HG03378 (cell line): ENCODE data around the gene ARL8A.
"Not testable (repeated sequence)": the region's sequence is repeated elsewhere in the genome, so short reads cannot be mapped to it uniquely, and the experiment has no call there.

Experiments used
- ATAC-seq: cut with Tn5 transposase; IDR thresholded peaks from one replicate; pipeline ENCODE4 v1.9.1; 2021; ENCODE audit warnings: mild to moderate bottlenecking, moderate library complexity; ENCODE audit not compliant: unreplicated experiment

ARL8A gene

DNA sequence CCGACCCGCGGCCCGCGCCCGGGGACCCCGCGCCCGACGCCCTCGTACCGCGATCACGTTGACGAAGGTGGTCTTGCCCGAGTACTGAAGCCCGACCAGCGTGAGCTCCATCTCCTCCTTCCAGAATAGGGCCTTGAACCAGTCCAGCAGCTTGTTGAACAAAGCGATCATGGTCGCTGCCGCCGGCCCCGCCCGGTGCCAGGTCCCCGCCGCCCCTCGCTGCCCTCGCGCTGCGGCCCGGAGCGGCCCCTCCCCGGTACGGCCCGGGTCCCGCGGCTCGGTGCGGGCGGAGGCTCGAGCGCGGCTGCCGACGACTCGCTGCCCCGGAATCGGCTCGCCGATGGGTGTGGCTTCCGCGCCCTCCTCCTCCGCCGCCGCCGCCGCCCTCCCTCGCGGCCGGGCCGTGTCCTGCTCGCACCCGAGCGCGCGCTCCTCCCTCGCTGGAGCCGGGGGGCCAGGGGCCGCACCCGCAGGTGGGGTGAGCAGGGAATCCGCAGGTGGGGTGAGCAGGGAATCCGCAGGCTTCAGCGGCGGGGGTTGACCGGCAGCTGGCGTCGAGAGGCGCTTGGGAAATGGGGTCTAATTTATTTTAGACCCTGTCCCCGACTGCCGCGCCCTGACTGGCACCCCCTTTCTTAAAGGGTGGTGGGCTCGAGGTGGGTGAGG is at the start of gene ARL8A:
TSS of gene ARL8A (minus strand) at position 336 of the 666 bp plus-strand sequence. CDS start at position 171, 165 bp downstream.
- no peak for ATAC-seq

DNA sequence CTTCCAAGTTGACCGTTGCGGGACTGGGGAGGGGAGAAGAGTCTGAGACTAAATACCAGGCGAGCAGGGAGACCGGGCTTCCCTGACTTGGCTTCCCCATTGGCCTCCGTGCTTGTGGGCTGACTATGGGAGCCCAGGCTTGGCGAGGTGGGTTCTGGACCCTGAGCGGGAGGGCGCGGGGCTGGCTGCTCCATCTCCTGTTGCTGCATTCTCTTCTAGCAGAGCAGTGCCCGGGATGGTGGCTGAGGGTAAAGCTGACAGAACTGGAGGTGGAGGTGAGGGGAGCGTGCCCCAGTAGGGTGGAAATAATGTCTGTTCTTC is 49.8 kb upstream of the ARL8A start:
- no peak for ATAC-seq

DNA sequence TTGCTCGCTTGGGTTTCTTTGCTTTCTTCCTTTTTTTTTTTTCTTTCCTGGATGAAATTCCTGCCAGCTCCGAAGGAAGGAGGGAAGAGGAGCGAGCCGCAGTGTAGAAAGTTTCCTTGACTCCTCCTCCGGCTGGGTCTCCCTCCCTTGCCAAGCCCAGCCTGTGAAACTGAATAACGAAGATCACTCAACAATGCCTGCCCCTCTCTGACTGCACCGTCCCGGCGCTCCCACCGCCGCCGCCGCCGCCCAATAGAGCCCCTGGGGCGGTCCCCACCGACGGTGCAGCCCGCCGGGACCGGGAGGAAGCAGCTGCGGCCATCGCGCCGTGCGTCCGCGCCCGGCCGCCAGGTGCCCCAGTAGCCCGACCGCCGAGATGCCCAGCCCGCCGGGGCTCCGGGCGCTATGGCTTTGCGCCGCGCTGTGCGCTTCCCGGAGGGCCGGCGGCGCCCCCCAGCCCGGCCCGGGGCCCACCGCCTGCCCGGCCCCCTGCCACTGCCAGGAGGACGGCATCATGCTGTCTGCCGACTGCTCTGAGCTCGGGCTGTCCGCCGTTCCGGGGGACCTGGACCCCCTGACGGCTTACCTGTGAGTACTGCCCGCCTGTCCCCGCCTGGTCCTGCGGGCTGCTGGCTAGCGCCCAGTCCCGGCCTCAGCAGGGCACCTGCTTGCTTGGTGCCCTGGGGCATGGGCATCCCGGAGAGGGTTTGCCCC is 49.2 kb upstream of the ARL8A start, which contains the start of gene LGR6:
TSS of gene LGR6 (plus strand) at position 186 of the 714 bp plus-strand sequence. CDS start at position 377, 191 bp downstream.
- ATAC-seq: no peak

DNA sequence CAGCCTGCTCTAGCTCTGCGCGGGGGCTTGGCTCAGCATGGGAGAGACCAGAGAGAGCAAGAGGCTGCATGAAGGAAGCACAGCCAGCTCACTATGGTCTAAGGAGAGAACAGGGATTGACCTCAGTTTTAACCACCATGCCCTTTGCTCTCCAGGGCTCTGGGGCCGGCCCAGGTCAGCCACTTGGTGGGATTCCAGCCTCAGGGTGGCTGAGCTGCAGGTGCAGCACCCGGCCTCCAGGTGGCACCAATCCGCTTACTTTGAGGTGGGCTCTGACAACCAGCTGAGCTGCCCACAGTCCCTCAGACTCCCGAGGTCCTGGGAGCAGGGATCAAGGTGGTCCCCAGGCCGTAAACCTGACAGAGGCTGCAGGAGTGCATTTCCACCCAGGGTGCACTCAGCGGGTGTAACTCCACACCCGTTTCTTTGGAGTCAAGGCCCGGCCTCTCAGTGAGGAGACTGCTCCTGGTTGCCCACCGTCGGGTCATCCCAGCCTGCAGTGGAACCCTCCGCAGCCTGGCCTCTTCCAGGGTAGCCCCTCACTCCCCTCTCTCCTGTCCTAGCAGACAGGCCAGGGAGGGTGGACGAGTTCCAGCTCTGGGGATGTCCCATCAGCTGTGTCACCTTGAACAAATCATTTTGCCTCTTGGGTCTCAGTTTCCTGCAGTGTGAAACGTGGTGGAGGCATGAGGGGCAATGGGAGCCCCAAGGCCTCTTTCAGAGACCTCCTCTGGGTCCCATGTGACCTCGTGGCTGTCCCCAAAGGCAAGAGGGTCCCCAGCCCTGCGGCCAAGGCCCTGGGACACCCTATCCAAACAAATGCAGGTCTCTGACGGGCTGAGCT is 48.5 kb upstream of the ARL8A start:
- no peak for ATAC-seq

DNA sequence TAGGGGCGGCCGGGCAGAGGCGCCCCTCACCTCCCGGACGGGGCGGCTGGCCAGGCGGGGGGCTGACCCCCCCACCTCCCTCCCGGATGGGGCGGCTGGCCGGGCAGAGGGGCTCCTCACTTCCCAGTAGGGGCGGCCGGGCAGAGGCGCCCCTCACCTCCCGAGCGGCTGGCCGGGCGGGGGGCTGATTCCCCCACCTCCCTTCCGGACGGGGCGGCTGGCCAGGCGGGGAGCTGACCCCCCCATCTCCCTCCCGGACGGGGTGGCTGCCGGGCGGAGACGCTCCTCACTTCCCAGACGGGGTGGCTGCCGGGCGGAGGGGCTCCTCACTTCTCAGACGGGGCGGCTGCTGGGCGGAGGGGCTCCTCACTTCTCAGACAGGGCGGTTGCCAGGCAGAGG is 46.9 kb upstream of the ARL8A start:
- not testable (repeated sequence) for ATAC-seq

DNA sequence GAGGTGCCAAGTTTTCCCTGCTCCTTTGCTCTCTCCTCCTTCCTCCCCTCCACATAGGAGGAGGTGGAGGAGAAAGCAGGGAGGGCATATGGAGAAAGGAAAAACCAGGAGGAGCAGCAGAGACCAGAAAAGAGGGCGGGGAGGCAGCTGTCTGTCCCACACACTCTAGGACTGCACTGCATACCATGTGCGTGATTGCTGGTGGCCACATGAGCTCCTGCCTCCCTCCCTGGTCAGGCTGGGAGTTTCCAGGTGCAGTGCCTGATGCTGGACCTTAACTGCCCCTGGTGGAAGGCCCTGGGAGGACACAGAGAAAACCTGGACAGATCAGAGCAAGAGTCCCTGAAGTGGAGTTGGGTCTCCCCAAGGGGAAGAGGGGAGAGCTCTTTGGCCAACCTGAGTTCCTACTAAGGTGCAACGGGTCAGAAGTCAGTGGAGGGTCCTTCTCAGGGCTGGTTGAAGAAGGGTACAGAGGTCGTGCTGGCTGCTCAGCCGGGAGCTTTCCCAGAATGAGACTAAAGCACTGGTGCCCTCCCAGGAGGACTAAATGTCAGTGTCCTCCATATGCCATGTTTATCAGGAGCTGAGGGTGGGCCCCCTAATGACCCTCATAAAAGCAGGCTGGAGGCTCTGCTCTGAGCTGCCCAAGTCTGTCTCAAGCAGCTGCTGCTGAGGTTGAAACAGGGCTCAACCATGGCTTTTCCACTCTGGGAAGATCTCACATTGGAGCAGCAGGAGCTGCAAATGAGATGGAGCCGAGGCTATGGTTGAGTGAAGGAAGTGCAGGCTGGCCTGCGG is 45.6 kb upstream of the ARL8A start:
- ATAC-seq: no peak

DNA sequence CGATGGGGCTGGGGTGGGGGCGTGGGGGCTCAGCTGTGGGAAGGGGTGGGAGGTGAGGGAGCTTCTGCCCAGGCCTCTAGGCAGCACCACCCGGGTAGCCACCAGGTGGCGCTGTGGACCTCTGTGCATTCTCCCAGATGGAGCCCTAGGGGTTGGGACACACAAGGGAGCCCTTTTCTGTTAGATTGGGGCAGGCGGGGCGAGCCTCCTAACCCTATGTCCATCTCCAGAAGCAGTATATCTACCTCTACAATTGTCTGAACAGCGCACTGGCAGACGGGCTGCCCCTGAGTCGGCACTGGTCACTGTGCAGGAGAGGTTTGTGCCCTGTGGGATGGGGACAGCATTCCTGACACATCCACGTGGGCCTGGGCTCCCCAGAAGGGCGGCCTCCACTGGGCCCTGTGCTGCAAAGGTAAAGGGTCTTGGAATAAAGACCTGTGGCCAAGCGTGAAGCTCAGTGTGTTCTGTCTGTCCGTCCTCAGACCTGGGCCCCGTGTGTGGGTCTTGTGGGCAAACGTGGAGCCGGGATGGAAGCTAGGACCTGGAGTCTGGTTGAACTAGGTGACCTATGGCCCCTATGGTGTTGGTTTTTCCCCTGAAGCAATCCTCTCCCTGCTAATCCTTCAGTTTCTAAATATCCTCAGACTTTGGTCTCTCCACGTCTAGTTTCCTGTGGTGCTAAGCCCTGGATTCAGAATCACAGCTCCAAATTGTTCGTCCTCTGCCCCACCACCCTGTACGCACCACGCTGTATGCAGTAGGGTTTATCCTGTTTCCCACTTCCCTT is 44.7 kb upstream of the ARL8A start:
- ATAC-seq: no peak

DNA sequence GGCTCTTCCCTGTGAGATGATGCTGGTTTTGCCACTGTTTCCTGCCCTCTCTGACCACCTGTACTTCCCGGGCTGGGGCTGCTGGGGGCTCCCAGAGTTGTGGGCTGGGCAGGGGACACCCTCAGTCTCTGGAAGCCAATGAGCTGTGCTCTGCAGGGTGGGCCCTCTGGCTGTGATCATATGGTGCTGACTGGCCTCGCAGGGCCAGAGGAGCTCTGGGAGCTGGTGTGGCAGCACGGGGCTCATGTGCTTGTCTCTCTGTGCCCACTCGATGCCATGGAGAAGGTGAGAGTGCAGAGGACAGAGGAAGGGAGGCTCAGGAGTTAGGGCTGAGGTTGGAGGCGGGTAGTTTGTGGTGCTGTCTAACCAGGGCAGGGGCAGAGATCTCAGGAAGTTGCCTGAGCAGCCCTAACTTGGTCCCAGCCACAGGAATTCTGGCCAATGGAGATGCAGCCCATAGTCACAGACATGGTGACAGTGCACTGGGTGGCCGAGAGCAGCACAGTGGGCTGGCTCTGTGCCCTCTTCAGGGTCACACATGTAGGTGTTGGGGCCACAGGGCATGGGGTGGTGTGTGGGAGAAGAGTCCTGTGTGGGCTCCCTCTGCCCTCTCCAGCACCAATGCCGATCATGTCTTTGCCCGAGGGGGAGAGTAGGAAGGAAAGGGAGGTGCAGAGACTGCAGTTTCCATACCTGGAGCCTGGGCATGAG is 43.3 kb upstream of the ARL8A start:
- no peak for ATAC-seq

DNA sequence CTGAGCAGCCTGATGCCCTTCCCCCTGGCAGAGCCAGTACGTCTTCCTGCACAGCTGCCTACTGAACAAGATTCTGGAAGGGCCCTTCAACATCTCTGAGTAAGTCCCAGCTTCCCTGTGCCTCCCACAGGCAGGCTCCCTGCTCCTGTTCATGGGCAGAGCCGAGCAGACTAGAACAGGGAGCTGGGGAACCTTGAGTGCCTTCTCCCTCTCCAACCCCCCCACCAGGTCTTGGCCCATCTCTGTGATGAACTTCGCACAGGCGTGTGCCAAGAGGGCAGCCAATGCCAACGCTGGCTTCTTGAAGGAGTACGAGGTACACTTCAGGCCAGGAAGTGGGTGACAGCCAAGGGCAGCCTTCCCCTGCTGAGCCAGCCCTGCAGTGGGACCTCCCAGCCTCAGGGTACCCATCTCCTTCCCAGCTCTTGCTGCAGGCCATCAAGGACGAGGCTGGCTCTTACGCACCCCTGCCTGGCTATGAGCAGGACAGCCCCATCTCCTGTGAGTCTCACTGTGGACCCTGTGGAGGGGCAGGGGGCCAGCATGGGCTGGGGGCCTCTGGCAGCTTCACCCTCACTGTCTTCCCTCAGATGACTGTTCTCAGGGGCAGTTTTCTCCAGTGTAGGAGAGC is 42.6 kb upstream of the ARL8A start:
- no peak for ATAC-seq

DNA sequence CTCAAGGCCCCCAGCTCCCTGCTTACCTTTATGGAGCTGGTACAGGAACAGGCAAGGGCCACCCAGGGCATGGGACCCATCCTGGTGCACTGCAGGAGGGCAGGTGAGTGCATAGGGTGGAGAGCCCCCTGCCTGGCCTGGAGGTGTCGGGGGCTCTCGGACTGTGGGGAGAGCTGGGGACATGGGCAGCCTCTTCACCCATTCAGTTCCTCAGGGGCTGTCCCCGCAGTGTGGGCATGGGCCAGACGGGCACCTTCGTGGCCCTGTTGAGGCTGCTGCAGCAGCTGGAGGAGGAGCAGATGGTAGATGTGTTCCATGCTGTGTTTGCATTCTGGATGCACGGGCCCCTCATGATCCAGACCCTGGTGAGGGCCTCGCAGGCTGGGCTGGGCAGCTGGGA is 41.8 kb upstream of the ARL8A start:
- no peak for ATAC-seq

DNA sequence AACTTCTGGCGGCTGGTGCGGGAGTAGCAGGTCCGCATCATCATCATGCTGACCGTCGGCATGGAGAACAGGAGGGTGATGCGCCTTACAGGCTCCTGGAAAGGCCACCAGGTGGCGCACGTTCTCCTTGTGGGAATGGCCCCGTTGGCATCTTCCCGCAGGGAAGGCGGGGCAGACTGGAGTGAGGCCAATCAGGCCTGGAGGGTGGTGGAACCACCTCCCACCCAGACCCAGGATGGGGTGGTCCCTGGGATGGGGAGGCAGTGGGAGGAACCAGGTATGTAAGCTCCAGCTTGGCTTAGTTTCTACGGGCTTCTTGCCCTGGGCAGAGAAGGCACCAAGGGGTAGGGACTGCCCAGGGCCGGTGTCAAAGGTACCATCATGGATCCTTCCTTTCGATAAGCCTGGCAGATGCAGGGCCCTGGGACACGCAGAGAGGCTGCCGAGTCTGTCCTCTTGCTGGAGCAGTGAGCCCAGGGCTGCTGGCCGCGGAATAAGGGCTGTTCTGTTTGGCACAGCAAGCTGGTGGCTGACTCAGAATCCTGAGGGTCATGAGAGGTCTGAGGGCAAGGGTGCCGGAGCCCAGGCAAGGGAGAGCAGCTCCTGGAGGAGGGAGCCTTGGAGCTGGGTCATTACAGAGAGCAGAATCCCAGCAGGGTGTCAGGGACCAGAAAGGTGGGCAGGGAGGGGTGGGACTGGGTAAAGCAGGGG is 40.4 kb upstream of the ARL8A start:
- no peak for ATAC-seq

DNA sequence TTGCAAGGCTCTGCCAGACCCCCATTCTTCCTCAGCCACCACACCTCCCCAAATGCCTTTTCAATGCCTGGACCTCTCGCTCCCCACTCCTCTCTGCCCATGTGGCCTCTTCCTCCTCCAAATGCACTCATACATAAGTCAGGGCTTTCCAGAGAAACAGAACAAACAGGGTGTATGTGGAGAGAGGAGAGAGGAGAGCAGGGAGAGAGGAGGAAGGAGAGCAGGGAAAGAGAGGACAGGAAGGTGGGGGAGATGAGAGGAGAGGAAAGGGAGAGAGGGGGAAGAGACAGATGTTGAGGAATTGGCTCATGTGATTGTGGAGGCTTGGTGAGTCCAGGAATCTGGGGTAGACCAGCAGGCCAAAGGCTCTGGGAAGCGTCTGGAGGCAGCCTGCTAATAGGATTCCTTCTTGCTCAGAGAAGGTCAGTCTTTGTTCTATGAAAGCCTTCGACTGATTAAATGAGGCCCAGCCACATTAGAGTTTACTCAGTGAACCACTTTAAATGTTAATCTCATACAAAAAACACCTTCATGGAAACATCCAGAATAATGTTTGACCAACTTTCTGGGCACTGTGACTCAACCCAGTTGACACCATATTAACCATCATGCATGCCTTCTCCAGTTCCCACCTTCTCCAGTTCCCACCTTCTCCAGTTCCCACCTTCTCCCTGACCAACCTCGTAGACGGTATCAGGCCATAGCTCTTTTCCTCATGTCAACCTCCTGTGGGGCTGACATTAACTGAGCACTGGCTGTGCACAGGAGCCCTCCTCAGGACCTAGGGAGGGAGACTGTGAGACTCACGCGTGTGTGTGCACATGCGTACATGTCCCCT is 37.7 kb upstream of the ARL8A start:
- ATAC-seq: no peak

DNA sequence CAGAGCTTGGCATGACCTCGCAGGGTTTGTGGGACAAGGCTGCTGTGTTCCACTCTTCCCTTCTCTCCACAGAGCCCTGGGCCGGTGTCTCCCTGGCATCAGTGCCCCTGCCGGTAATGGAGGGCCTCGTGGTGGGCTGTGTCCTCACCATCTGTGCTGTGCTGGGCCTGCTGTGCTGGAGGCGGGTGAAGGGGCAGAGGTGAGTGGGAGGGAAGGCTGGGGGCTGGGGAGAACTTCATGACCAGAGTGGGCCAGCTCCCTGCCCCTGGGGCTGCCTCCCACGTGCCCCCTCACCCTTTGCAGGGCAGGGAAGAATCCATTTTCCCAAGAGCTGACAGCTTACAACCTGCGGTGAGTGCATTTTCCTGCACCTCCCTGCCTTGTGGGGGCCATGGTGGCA is 37.0 kb upstream of the ARL8A start:
- ATAC-seq: no peak

DNA sequence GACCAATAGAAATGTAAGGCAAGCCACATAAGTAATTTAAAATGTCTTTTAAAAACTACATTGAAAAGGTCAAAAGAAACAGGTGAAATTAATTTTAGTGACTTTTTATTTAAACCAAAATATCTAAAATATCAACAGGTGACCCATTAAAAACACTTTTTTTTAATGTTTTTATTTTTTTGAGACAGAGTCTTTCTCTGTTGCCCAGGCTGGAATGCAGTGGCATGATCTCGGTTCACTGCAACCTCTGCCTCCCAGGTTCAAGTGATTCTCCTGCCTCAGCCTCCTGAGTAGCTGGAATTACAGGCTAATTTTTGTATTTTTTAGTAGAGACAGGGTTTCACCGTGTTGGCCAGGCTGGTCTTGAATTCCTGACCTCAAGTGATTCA is 36.2 kb upstream of the ARL8A start:
- not testable (repeated sequence) for ATAC-seq

DNA sequence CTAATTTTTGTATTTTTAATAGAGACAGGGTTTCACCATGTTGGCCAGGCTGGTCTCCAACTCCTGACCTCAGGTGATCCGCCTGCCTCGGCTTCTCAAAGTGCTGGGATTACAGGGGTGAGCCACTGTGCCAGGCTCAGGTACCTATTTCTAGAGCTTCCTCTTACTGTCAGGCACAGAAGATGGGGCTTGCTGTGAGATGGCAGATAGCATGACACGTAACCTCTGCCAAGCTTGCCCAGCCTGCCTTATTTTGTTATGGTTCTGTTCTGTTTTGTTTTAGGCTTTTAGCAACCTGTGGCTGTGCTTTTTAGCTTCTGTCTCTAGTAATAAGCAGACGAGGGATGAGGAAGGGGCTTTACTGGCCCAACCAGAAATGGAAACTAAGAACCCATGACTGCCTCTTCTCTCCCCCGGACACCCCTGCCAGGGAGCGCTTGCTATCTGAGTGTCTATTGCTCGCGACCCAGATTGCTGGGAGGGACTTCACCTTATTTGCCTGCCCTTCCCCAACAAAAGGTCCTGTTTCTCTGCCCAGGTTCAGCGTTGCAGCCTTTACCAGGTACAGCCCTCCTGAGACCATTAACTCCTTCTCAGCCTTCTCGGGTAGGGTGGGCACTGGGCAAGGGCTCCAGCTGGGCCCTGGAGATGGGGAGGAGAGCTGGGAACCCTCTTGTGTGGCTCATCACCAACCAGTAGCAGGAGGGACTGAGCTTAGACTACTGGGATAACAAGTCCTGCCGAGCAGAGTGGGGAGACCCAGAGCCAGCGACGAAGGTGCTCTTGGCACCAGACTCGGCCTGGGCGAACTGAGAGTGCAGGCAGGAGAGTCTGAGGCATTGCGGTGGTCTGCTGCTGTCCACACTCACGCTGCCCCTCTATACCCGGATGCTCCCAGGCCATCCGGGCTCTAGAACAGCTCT is 35.6 kb upstream of the ARL8A start:
- no peak for ATAC-seq
